ENCODE results near the gene MRPL11. TPM values are rescaled to one million over a fixed set of nuclear protein-coding genes. Genes with fewer than 3 reads are reported as not detected.
A peak's percentile ranks its signal among the peaks of the same experiment; 100 is the strongest.

MRPL11 gene
- total RNA-seq, 4 donors from 2014 or later = 24.7 to 34.9 (median 28.9) TPM

- Histone ChIP-seq H3K36me3 (peaks cover 0 to 5% (median 0%) of the 10 kb centered on the region in 3 donors), H3K9me3 (no peaks in the 10 kb centered on the region), H3K4me1 (no peaks in the 10 kb centered on the region), H3K27ac (no peak overlapping the region), H3K27me3 (no peaks in the 10 kb centered on the region), H3K4me3 (no peak overlapping the region)
- no peak for TF ChIP-seq CTCF (IDR thresholded peaks at IDR 0.05)
- TF ChIP-seq POLR2A (IDR thresholded peaks at IDR 0.05) = no peak
- no peak for DNase-seq
Observed at GRCh38 chr11:66426314-66426713, 12.3 kb downstream of the MRPL11 start.

GRCh38 chr11:66421492-66422205 is 17.0 kb downstream of the MRPL11 start:
- H3K27ac ChIP-seq = no peak overlapping the region
- H3K4me1 ChIP-seq = peaks cover 0 to 4% (median 0%) of the 10 kb centered on the region in 4 donors
- peaks cover 0 to 5% (median 0%) of the 10 kb centered on the region in 3 donors for H3K36me3 ChIP-seq
- H3K9me3 ChIP-seq = no peaks in the 10 kb centered on the region
- H3K4me3 ChIP-seq = no peak overlapping the region
- peak; percentile 77 to 94 (median 88) for DNase-seq
- TF ChIP-seq POLR2A (IDR thresholded peaks at IDR 0.05) (no peak), CTCF (IDR thresholded peaks at IDR 0.05) (peak in 1 of 6 experiments; percentile 21)
- no peaks in the 10 kb centered on the region for H3K27me3 ChIP-seq

- no peak for DNase-seq
Observed at GRCh38 chr11:66420671-66421476, 17.8 kb downstream of the MRPL11 start, which contains the start of gene NPAS4. Gene NPAS4, plus strand, starts transcription at chr11:66421035. Its CDS starts 145 bp downstream, at chr11:66421180.

GRCh38 chr11:66419825-66420224 is 18.8 kb downstream of the MRPL11 start:
- no peak overlapping the region for H3K4me3 ChIP-seq
- H3K36me3 ChIP-seq = peaks cover 0 to 5% (median 0%) of the 10 kb centered on the region in 3 donors
- no peaks in the 10 kb centered on the region for H3K27me3 ChIP-seq
- no peak for DNase-seq
- no peak overlapping the region for H3K27ac ChIP-seq
- peaks cover 0 to 4% (median 0%) of the 10 kb centered on the region in 4 donors for H3K4me1 ChIP-seq
- H3K9me3 ChIP-seq = no peaks in the 10 kb centered on the region
- TF ChIP-seq CTCF (IDR thresholded peaks at IDR 0.05) = no peak
- no peak for TF ChIP-seq POLR2A (IDR thresholded peaks at IDR 0.05)

More at GRCh38 chr11:66420671-66421476, 17.8 kb downstream of the MRPL11 start, which contains the start of gene NPAS4:
- TF ChIP-seq CTCF (IDR thresholded peaks at IDR 0.05) (no peak), POLR2A (IDR thresholded peaks at IDR 0.05) (no peak)
- Histone ChIP-seq H3K4me1 (peaks cover 0 to 4% (median 0%) of the 10 kb centered on the region in 4 donors), H3K27me3 (no peaks in the 10 kb centered on the region), H3K27ac (no peak within 1 kb of the TSS), H3K4me3 (no peak within 1 kb of the TSS), H3K36me3 (peaks cover 0 to 5% (median 0%) of the 10 kb centered on the region in 3 donors), H3K9me3 (no peaks in the 10 kb centered on the region)

GRCh38 chr11:66418986-66419308 is 19.7 kb downstream of the MRPL11 start:
- Histone ChIP-seq H3K36me3 (no peaks in the 10 kb centered on the region), H3K27me3 (no peaks in the 10 kb centered on the region), H3K27ac (no peak overlapping the region), H3K9me3 (no peaks in the 10 kb centered on the region), H3K4me1 (peaks cover 0 to 4% (median 0%) of the 10 kb centered on the region in 4 donors), H3K4me3 (no peak overlapping the region)
- TF ChIP-seq CTCF (IDR thresholded peaks at IDR 0.05) (no peak), POLR2A (IDR thresholded peaks at IDR 0.05) (no peak)
- DNase-seq = no peak

All from Peyer's patch (tissue), 4 donors.